C4-2B (cell line): Measurements from ENCODE around the gene NINJ1.

ENCODE experiments used
- H3K27ac ChIP-seq: fragments of 450-650 bp; 2 replicates; pipeline ENCODE4 v1.5.1; 2017
- ZFX ChIP-seq: fragments of 450-650 bp; IDR thresholded peaks from 2 replicates; pipeline ENCODE4 v1.6.1; 2017
- TF ChIP-seq, protein P1 (sequence below): fragments of 450-650 bp; conservative IDR thresholded peaks from 2 replicates; pipeline ENCODE4 v1.5.1; 2017; ENCODE audit warnings: mild to moderate bottlenecking

Gene NINJ1

GRCh38 chr9:93177676-93178075, 43.6 kb upstream of the NINJ1 start:
- TF ChIP-seq ZFX: no peak
- TF ChIP-seq, protein P1, sequence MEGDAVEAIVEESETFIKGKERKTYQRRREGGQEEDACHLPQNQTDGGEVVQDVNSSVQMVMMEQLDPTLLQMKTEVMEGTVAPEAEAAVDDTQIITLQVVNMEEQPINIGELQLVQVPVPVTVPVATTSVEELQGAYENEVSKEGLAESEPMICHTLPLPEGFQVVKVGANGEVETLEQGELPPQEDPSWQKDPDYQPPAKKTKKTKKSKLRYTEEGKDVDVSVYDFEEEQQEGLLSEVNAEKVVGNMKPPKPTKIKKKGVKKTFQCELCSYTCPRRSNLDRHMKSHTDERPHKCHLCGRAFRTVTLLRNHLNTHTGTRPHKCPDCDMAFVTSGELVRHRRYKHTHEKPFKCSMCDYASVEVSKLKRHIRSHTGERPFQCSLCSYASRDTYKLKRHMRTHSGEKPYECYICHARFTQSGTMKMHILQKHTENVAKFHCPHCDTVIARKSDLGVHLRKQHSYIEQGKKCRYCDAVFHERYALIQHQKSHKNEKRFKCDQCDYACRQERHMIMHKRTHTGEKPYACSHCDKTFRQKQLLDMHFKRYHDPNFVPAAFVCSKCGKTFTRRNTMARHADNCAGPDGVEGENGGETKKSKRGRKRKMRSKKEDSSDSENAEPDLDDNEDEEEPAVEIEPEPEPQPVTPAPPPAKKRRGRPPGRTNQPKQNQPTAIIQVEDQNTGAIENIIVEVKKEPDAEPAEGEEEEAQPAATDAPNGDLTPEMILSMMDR: no peak
- no peak overlapping the region for H3K27ac ChIP-seq

- no peak for TF ChIP-seq ZFX
- TF ChIP-seq, protein P1: no peak
- no peak overlapping the region for H3K27ac ChIP-seq
Observed at GRCh38 chr9:93174976-93175375, 40.9 kb upstream of the NINJ1 start.

- TF ChIP-seq, protein P1: no peak
- TF ChIP-seq ZFX: no peak
- H3K27ac ChIP-seq: no peak overlapping the region
Observed at GRCh38 chr9:93173365-93174051, 39.5 kb upstream of the NINJ1 start.

GRCh38 chr9:93172666-93173364, 38.8 kb upstream of the NINJ1 start:
- H3K27ac ChIP-seq: no peak overlapping the region
- TF ChIP-seq, protein P1: no peak
- no peak for TF ChIP-seq ZFX

GRCh38 chr9:93171261-93171990, 37.4 kb upstream of the NINJ1 start:
- no peak for TF ChIP-seq ZFX
- TF ChIP-seq, protein P1: no peak
- no peak overlapping the region for H3K27ac ChIP-seq

- TF ChIP-seq, protein P1: no peak
- TF ChIP-seq ZFX: no peak
- no peak overlapping the region for H3K27ac ChIP-seq
Observed at GRCh38 chr9:93170571-93170970, 36.5 kb upstream of the NINJ1 start.

DNA sequence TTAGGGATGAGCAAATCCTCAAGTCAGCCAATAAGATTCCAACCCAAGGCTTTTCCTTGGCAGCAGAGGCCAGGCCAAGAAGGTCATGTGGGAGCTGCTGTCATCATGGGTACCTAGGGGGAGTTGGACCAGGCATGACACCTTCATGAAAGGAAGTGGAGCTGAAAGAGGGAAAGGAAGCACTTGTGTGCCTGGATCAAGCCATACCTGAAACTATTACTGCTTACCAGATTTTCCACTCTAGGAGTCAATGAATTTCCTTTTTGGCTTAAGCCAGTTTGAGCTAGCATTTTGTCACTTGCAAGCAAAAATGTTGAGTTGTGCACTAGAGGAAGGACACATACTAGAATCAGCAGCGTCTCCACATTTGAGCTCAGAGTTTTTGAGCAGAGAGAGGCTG, 35.4 kb upstream of the NINJ1 start:
- no peak overlapping the region for H3K27ac ChIP-seq
- TF ChIP-seq, protein P1: no peak
- no peak for TF ChIP-seq ZFX
